22Rv1 (cell line): ENCODE results near the gene CD200R1L.

Experiments
- H3K27ac ChIP-seq: fragments of 450-650 bp; 2 replicates; pipeline ENCODE4 v1.5.1; 2017
- CTCF ChIP-seq: fragments of 450-650 bp; IDR thresholded peaks from 2 replicates; pipeline ENCODE4 v1.5.1; 2017; ENCODE audit warnings: mild to moderate bottlenecking
- ZFX ChIP-seq: fragments of 450-650 bp; IDR thresholded peaks from 2 replicates; pipeline ENCODE4 v1.6.1; 2017; ENCODE audit warnings: antibody characterized with exemption, borderline replicate concordance

The CD200R1L gene

GRCh38 chr3:112874725-112875124 lies 28.1 kb upstream of the CD200R1L start:
- H3K27ac ChIP-seq: no peak overlapping the region
- TF ChIP-seq CTCF (no peak), ZFX (no peak)

- H3K27ac ChIP-seq: no peak overlapping the region
- TF ChIP-seq ZFX (no peak), CTCF (no peak)
Observed at GRCh38 chr3:112873632-112874031, 27.0 kb upstream of the CD200R1L start.

- H3K27ac ChIP-seq: no peak overlapping the region
- TF ChIP-seq CTCF (no peak), ZFX (no peak)
Observed at GRCh38 chr3:112871735-112872134, 25.1 kb upstream of the CD200R1L start.

GRCh38 chr3:112865757-112866156 lies 19.1 kb upstream of the CD200R1L start:
- H3K27ac ChIP-seq: no peak overlapping the region
- no peak for TF ChIP-seq ZFX
- TF ChIP-seq CTCF: no peak

GRCh38 chr3:112860898-112861297 lies 14.2 kb upstream of the CD200R1L start:
- TF ChIP-seq ZFX (no peak), CTCF (no peak)
- no peak overlapping the region for H3K27ac ChIP-seq

GRCh38 chr3:112858410-112859069 lies 11.9 kb upstream of the CD200R1L start:
- TF ChIP-seq CTCF (no peak), ZFX (no peak)
- no peak overlapping the region for H3K27ac ChIP-seq

GRCh38 chr3:112857526-112857925 lies 10.9 kb upstream of the CD200R1L start:
- no peak for TF ChIP-seq CTCF
- TF ChIP-seq ZFX: no peak
- H3K27ac ChIP-seq: no peak overlapping the region
